GM21717 (cell line): Measurements from ENCODE around the gene GPATCH2L.

Experiments
- ATAC-seq: cut with Tn5 transposase; IDR thresholded peaks from one replicate; pipeline ENCODE4 v1.9.1; 2021; ENCODE audit warnings: mild to moderate bottlenecking, moderate library complexity; ENCODE audit not compliant: unreplicated experiment

Gene GPATCH2L

GRCh38 chr14:76135722-76136121 is 16.0 kb upstream of the GPATCH2L start:
- ATAC-seq, result no peak

DNA sequence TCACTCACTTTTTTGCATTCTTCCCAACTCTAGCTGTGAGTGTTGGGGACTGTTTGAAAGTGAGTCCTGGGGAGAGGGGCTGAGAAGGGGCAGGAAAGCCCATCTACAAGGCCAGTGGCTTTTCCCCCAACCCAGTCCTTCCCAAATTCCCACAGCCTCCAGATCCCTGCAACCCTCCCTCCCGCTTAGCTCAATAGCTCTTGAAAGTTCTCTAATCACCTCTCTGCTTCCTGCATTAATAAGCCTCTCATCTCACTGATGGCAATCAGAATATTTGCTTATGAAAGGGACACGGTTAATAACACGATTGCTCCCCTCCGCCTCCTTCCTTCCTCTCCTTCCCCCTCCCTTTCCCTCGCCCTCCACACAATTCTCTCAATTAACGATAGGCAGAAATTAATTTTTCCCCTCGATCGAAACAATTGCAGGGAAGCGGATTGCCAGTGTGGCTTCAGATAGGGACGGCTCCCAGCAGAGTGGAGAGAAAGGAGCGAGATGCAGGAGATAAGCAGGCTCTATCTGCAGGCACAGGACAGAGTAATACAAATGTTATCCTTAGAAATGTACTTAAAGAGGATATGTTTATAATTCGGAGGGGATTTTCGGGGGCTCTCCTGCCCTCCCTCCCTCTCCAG is 15.1 kb upstream of the GPATCH2L start:
- ATAC-seq, result no peak

DNA sequence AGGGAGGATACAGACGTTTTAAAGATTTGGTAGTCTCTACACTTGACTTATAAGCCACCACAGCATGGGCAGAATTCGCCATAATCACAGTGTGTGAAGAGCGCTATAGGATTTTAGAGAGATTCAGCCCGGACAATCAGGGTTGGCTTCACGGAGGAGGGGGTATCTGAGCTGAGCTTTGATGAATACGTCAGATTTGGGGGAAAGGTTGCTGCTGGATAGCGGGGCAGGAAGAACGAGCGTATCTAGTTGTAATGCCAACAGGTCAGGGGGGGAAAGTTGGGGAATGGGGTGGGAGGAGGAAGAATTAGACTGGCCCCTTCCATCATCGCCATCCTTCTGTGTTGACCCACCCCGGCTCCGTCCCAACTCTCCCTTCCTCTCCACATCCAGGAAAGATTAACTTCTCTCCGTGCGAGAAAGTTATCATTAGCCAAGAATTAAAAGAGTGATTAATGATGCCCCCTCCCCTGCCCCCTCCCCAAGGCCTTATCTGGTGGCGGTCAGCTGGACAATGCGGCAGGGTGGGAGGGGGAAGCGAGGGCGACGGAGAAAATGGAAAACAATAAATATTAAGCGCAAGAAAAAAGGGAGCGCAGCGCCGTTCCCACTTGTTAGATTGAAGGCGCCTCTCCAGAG is 13.5 kb upstream of the GPATCH2L start:
- ATAC-seq, result no peak

DNA sequence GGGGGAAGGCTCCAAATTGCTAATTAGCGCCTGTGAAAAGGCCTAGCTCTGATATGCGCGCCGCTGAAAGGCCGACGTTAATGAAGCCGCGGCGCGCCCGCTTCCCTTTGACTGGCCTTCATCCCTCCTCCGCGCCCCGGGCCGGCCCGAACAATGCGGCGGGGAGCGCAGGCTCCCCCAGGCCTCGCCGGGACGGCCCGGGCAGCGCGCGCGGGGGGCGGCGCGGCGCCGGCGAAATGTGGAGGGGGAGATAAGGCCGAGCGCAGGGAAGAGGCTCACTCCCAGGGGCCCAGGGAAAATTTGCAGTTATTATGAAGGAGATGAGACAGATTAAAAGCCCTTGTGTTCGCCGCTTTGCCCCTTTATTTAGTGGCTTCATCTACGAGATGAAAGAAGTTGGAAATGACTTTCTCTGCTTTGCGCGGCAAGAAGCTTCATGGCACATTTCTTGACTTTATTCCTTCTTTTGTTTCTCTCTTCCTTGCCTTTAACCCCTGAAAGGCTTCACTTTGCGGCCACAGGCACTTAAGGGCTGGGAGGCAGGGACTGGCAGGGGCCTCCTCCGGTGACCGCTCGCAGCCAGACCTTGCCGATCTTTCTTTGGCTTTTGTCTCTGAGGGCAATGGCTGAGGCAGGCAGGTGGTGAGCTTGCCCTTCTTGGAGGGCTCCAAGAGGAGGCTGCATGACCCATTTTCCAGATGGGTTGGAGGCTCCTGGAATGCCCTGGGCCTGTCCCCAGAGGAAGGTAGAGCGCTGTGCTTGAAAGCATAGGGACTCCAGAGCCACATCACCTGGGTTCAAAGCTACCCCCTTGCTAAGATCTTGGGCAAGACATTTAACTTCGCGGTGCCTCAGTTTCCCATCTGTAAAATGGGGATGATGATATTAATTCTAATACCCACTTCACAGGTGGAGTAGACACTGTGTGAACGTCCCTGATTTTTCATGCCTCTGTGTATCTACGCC is 12.7 kb upstream of the GPATCH2L start:
- no peak for ATAC-seq

GRCh38 chr14:76143642-76144041 is 8.1 kb upstream of the GPATCH2L start:
- ATAC-seq, result no peak

DNA sequence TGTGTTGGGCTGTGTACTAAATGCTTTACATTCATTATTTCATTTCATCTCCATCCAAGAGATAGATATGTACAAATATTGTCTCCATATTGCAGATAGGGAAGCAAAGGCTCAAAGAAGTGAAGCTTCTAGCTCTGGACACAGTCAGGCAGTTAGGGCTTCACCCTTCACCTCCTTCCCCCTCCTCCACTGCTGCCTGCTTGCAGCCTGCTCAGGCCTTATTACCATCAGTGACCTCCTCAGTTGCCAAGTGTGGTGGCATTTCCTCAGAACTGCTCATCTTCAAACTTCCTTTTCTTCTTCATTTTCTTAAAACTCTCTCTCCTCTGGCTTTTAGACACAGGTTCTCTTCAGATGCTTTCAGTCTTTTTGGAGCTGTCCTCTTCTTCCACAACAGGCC is 4.7 kb upstream of the GPATCH2L start:
- ATAC-seq, result no peak

DNA sequence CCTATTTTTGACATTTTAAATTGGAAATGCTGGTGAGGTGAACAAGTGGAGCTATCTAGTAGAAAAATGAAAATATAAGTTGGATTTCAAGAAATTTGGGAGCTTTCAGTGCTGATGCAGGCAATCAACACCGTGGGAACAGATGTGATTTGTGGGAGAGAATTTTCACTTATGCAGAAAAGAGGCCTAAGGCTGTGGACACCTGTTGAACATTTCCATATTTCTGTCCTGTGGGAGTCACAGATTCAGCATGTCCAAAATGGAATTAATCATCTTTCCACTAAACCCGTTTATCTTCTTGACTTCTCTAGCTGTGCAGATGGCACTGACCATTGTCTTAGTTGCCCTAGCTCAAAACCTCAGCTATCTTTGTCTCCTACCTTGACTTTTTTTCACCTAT is 2.5 kb upstream of the GPATCH2L start:
- no peak for ATAC-seq

DNA sequence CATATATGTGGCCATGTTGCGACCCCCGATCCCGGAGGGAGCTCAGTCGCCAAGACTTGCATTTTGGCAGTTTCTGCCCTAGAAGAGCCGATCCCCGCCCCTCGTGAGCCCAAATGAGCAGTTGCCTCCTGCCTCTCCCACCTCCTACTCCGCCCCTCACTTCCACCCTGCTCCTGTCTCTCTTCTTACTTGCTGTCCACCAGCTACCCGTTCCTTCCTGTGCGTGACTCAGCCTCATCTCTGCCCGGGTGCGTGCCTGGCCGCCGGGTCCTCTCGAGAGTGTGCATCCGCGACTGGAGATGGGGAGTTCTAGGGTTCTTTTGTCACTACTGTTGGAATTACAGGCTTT is 585 bp downstream of the GPATCH2L start:
- ATAC-seq, result peak; percentile 63

DNA sequence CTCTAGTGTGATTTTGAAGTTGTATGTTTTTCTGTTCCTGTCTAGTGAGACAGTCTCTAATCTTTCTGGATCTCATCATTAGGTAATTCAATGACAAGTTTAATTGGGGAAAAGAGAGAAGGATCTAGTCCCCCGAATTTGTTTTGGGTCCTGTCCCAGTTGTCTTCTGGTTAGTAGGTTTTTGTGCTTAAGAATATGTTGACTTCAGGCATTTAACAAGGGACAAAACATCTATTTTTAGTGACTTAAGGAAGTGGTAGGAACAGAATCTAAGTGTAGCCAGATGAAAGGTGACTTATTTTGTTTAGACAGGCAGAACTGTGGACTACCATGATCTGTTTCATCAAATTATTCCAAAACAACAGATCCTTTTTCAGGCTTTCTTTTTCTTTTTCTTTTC is 2.2 kb downstream of the GPATCH2L start:
- ATAC-seq, result no peak

GRCh38 chr14:76154539-76155126 is 2.9 kb downstream of the GPATCH2L start:
- no peak for ATAC-seq

GRCh38 chr14:76163668-76164363 is 12.1 kb downstream of the GPATCH2L start:
- no peak for ATAC-seq

DNA sequence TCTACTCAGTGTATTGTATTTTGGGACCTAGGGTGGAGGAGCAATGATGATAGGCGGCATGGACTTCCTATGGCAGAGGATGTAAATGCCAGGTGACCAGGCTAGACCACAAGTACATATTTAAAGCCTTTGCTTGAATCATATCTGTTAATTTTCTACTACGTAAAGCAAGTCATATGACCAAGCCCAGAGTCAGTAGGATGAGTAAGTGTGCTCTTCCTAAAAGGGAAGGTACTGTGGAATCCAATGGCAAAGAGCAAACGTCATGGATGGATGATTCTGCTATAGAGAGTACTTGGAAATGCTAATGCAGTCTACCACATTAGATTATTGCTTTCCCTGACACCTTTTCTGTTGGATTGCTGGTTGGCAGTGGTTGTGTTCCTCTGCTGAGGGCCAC is 16.8 kb downstream of the GPATCH2L start:
- ATAC-seq, result no peak

DNA sequence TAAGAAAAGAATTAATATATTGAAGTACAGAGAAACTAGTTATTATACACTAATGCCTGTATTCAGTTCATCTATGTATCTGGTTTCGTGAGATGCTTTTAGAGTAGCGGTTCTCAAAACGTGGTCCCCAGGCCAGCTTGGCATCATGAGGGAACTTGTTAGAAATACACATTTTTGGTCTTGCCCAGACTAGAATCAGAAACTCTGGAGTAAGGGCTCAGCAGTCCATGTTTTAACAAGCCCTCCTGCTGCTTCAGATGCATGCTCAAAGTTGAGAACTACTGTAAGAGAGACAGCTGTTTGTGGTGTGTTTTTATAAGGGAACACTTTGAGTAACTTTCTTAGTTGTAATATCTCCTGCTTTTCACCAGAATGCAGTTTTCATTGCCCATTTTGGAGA is 18.1 kb downstream of the GPATCH2L start:
- no peak for ATAC-seq

GRCh38 chr14:76174982-76175381 is 23.3 kb downstream of the GPATCH2L start:
- no peak for ATAC-seq

GRCh38 chr14:76175942-76176341 is 24.2 kb downstream of the GPATCH2L start:
- ATAC-seq, result no peak

DNA sequence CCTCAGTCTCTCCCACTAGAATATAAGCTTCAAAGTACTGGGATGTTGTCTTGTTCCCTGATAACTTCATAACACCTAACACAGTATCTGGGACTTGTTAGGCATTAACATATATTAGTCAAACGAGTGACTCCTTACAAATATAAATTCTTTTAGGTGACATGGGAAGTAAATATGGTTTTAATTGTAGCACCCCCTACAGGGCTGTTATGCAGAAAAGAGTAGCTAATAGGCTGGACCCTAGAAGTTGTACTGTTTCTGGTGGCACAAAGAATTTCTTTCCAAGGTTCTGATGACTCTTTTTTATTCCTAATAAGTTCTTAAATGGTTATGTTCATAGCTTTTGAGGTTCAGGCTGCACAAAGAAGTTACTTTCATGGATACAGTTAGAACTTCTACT is 29.8 kb downstream of the GPATCH2L start:
- no peak for ATAC-seq

- peak; percentile 46 for ATAC-seq
These were observed 34.7 kb downstream of the GPATCH2L start for GRCh38 chr14:76186308-76187027.

GRCh38 chr14:76191297-76191696 is 39.6 kb downstream of the GPATCH2L start:
- no peak for ATAC-seq

DNA sequence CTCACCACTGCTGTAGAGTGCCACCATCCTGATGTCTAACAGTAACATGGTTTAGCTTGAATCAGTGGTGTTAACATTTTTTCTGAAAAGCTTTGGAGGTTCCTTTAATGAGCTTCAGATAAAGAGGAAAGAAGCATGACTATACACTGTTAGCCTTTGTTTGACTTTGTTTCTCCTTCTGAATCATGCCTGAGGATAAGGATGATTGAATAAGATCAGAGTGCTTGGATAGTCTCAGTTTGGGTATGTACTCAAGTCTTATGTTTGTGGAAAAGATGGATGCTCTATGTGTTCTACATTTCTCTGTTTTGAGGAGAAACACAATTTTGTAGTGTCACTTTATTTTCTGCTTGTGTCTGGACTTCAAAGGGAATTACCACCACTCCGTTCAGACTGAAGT is 42.0 kb downstream of the GPATCH2L start:
- no peak for ATAC-seq

- peak; percentile 56 for ATAC-seq
These were observed 42.6 kb downstream of the GPATCH2L start for GRCh38 chr14:76194327-76194726.
